Neuronal stem cell (in vitro differentiated cells): ENCODE results near the gene DNAJC18.
A peak's percentile ranks its signal among the peaks of the same experiment; 100 is the strongest.

Source experiments
- DNase-seq: peaks from one replicate; pipeline ENCODE4 v3.0.0-alpha.2; 2013; ENCODE audit warnings: low spot score
- H2AFZ ChIP-seq: one replicate; pipeline ENCODE4 v1.6.1; 2013; ENCODE audit warnings: mild to moderate bottlenecking, low read length, inconsistent platforms
- H2AK5ac ChIP-seq: 2 replicates; pipeline ENCODE4 v1.6.1; 2013; ENCODE audit warnings: low read depth, mild to moderate bottlenecking, inconsistent platforms, low read length, moderate library complexity, mixed read lengths
- H2BK120ac ChIP-seq: 2 replicates; pipeline ENCODE4 v1.6.1; 2013; ENCODE audit warnings: low read depth, mild to moderate bottlenecking, inconsistent platforms, low read length, moderate library complexity, mixed read lengths
- H2BK12ac ChIP-seq: one replicate; pipeline ENCODE4 v1.6.1; 2013; ENCODE audit warnings: low read length, inconsistent platforms
- H2BK15ac ChIP-seq: 2 replicates; pipeline ENCODE4 v1.6.1; 2013; ENCODE audit warnings: mild to moderate bottlenecking, low read length, inconsistent platforms, mixed read lengths
- H2BK5ac ChIP-seq: one replicate; pipeline ENCODE4 v1.6.1; 2013; ENCODE audit warnings: inconsistent platforms, mild to moderate bottlenecking, low read length, moderate library complexity
- H3K14ac ChIP-seq: one replicate; pipeline ENCODE4 v1.6.1; 2013; ENCODE audit warnings: low read length, inconsistent platforms
- H3K18ac ChIP-seq: 2 replicates; pipeline ENCODE4 v1.6.1; 2013; ENCODE audit warnings: low read length, inconsistent platforms
- H3K23ac ChIP-seq: 2 replicates; pipeline ENCODE4 v1.6.1; 2013; ENCODE audit warnings: low read depth, mild to moderate bottlenecking, mixed read lengths, low read length, inconsistent platforms; ENCODE audit not compliant: poor library complexity
- H3K27ac ChIP-seq: replicated peaks from 3 replicates; pipeline ENCODE4 v1.5.1; 2013; ENCODE audit warnings: low read length, inconsistent platforms
- H3K27me3 ChIP-seq, 3 experiments: 2 replicates each; pipeline ENCODE4 v1.6.1; 2013; ENCODE audit warnings: low read length in 3 of 3, mild to moderate bottlenecking in 2 of 3, inconsistent platforms in 1 of 3, low read depth in 1 of 3, mixed read lengths in 1 of 3, moderate library complexity in 1 of 3; ENCODE audit not compliant: control insufficient read depth in 3 of 3, insufficient read depth in 3 of 3
- H3K36me3 ChIP-seq, 2 donors: replicated peaks in 1 of 2; 2 replicates each; pipeline ENCODE4 v1.6.1; 2013; ENCODE audit warnings: low read length in 2 of 2; ENCODE audit not compliant: control insufficient read depth in 2 of 2, insufficient read depth in 2 of 2
- H3K4ac ChIP-seq: 2 replicates; pipeline ENCODE4 v1.6.1; 2013; ENCODE audit warnings: inconsistent platforms, mild to moderate bottlenecking, low read length, moderate library complexity
- H3K4me1 ChIP-seq, 2 donors: 1 replicate in 1 of 2; 2 replicates in 1 of 2; pipeline ENCODE4 v1.6.1; 2013; ENCODE audit warnings: low read length in 2 of 2, low read depth in 1 of 2; ENCODE audit not compliant: control insufficient read depth in 2 of 2, insufficient read depth in 1 of 2
- H3K4me2 ChIP-seq: one replicate; pipeline ENCODE4 v1.6.1; 2013; ENCODE audit warnings: mild to moderate bottlenecking, low read length, inconsistent platforms; ENCODE audit not compliant: insufficient read depth, poor library complexity, severe bottlenecking
- H3K4me3 ChIP-seq, 2 donors: 2 replicates each; pipeline ENCODE4 v1.5.1; 2013; ENCODE audit warnings: low read length in 2 of 2, mild to moderate bottlenecking in 2 of 2, inconsistent platforms in 1 of 2, moderate library complexity in 1 of 2
- H3K79me1 ChIP-seq: one replicate; pipeline ENCODE4 v1.6.1; 2013; ENCODE audit warnings: low read depth, mild to moderate bottlenecking, inconsistent platforms, low read length, moderate library complexity
- H3K9ac ChIP-seq: one replicate; pipeline ENCODE4 v1.6.1; 2013; ENCODE audit warnings: mild to moderate bottlenecking, low read depth, low read length, inconsistent platforms; ENCODE audit not compliant: poor library complexity
- H3K9me3 ChIP-seq, 2 donors: replicated peaks in 1 of 2; 2 replicates each; pipeline versions ENCODE3 to v1.6.1; 2013; ENCODE audit warnings: low read length in 2 of 2, mild to moderate bottlenecking in 2 of 2, inconsistent platforms in 1 of 2, low read depth in 1 of 2, mixed read lengths in 1 of 2, moderate library complexity in 1 of 2; ENCODE audit not compliant: control insufficient read depth in 2 of 2, insufficient read depth in 1 of 2
- H4K8ac ChIP-seq: one replicate; pipeline ENCODE4 v1.6.1; 2013; ENCODE audit warnings: low read depth, mild to moderate bottlenecking, inconsistent platforms, low read length, moderate library complexity
- H4K91ac ChIP-seq: one replicate; pipeline ENCODE4 v1.6.1; 2013; ENCODE audit warnings: low read length, low read depth, mild to moderate bottlenecking, inconsistent platforms; ENCODE audit not compliant: poor library complexity
- WGBS, 2 donors: extraction: QIAGEN DNeasy Blood & Tissue Kit; methylation state at CpG; one replicate each; pipeline ENCODE4 v1.1.7; 2013; ENCODE audit warnings: missing lambda C conversion rate in 2 of 2, mixed read lengths in 1 of 2; ENCODE audit not compliant: insufficient read length in 2 of 2, insufficient replicate concordance in 1 of 2; ENCODE audit errors: extremely low coverage in 2 of 2; 5-methylcytosine and 5-hydroxymethylcytosine counted together

Gene DNAJC18

DNA sequence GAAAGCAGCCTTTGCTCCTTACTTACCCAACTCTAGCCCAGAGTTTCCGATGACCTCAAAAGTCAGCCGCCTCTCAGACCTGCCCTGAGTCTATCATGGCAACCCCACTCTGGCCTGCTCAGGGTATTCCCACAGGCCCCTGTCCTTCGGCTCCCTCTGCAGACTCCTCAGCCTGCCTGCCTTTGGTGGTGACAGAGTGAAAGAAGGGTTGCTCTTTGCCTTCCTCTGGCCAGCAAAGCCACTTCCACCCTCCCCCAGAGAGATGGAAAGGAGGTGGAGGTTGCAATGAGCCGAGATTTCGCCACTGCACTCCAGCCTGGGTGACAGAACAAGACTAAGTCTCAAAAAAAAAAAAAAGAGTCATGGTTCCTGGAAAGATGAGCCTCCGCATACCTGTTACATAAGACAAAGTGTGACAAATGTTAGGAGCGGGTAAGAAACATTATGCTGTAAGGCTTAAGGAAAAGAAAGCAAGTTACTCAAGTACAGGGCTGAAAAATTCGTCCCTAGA, 29.2 kb upstream of the DNAJC18 start:
- no CpG with 5 or more reads among the region's 8 CpGs for WGBS, 2 donors
- H3K27ac ChIP-seq, result no peak overlapping the region

DNA sequence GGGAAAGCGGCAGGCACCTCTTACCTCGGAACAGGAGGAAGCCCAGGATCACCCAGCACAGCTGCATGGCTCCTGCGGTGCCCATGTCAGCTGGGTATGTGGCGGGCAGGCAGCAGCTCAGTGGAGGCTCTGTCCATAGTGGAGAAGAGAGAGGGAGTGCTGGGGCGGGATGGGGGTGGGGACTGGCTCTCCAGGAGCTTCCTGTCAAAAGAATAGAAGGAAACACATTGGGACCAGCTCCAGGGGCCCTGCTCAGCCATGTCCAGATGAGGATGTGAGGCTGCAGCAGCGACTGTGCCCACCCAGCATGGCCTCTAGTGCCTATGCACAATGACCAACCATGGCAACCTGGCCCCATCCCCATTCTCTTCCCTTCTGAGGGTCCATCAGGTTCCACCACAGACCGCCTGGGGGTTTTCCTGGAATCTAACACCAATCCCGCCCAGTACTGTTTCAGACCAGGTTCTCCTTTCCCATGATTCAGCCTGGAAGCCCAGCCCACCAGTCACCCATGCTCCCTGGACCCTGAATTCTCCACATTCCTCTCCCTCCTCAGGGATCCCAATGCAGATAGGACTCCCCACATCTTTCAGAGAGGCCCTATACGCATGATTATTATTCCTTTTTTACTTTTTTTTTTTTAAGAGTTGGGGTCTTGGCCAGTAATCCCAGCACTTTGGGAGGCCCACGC, 23.4 kb upstream of the DNAJC18 start, which contains the start of gene ECSCR:
ECSCR (minus strand) TSS at position 158 of the 691 bp plus-strand sequence; CDS start at position 85, 73 bp downstream.
- no CpG with 5 or more reads among the region's 10 CpGs for WGBS, 2 donors
- Histone ChIP-seq H3K4me1 (peaks cover 4 to 5% of the 10 kb centered on the region in 2 donors), H3K4me2 (no peak within 1 kb of the TSS), H3K4ac (no peak within 1 kb of the TSS), H3K9me3 (no peaks in the 10 kb centered on the region), H3K4me3 (no peak within 1 kb of the TSS), H3K18ac (peak within 1 kb of the TSS; percentile 86), H2AFZ (peak within 1 kb of the TSS; percentile 78), H2BK12ac (peak within 1 kb of the TSS; percentile 79), H4K8ac (peak within 1 kb of the TSS; percentile 77), H3K23ac (no peak within 1 kb of the TSS), H3K79me1 (no peaks in the 10 kb centered on the region), H2BK15ac (peak within 1 kb of the TSS; percentile 88), H2BK120ac (no peak within 1 kb of the TSS), H3K9ac (no peak within 1 kb of the TSS), H3K27ac (no peak within 1 kb of the TSS), H3K14ac (no peak within 1 kb of the TSS), H4K91ac (no peak within 1 kb of the TSS), H3K36me3 (no peaks in the 10 kb centered on the region), H2AK5ac (peak within 1 kb of the TSS; percentile 13), H2BK5ac (no peak within 1 kb of the TSS), H3K27me3 (no peaks in the 10 kb centered on the region)
- DNase-seq, result no peak

More for the DNA sequence above, 29.2 kb upstream of the DNAJC18 start:
- Histone ChIP-seq H3K4me3 (no peak overlapping the region), H2BK12ac (no peak overlapping the region), H3K4me2 (no peak overlapping the region), H3K36me3 (no peaks in the 10 kb centered on the region), H3K4ac (no peak overlapping the region), H2BK120ac (no peak overlapping the region), H3K4me1 (peaks cover 6 to 17% of the 10 kb centered on the region in 2 donors), H4K8ac (no peak overlapping the region), H3K18ac (peak overlapping the region; percentile 41), H2BK15ac (peak overlapping the region; percentile 49), H3K23ac (no peak overlapping the region), H4K91ac (no peak overlapping the region), H3K9ac (no peak overlapping the region), H3K14ac (no peak overlapping the region), H2AK5ac (no peak overlapping the region), H2AFZ (peak overlapping the region; percentile 9), H2BK5ac (no peak overlapping the region), H3K79me1 (no peaks in the 10 kb centered on the region), H3K9me3 (no peaks in the 10 kb centered on the region), H3K27me3 (peaks cover 0 to 10% (median 0%) of the 10 kb centered on the region in 3 experiments)
- no peak for DNase-seq

DNA sequence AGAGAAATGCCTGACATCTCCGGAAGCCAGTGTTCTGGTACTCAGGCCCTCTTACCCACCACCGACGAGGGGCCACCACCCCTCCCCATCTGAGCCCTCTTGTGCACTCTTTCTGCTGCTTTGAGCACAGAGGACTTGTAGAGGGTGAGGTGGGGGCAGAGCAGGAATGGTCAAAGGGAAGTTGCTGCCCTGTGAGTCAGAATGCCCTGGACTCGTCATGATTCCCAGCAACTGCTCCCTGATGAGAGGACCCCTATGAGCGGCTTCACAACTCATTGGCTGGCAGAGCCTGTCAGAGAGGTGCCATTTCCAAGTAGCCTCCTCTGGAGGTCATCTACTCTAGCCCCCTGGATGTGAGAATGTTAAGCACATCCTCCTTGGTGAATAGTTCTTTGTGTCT, 22.4 kb upstream of the DNAJC18 start:
- Histone ChIP-seq H2BK120ac (no peak overlapping the region), H3K36me3 (no peaks in the 10 kb centered on the region), H3K18ac (peak overlapping the region; percentile 45), H3K4ac (no peak overlapping the region), H3K23ac (no peak overlapping the region), H3K79me1 (no peaks in the 10 kb centered on the region), H2BK15ac (no peak overlapping the region), H3K4me3 (no peak overlapping the region), H3K14ac (no peak overlapping the region), H2BK12ac (no peak overlapping the region), H4K91ac (no peak overlapping the region), H2AFZ (peak overlapping the region; percentile 78), H3K9me3 (no peaks in the 10 kb centered on the region), H4K8ac (no peak overlapping the region), H3K4me2 (no peak overlapping the region), H3K4me1 (peaks cover 4 to 5% of the 10 kb centered on the region in 2 donors), H2BK5ac (no peak overlapping the region), H3K9ac (no peak overlapping the region), H3K27ac (no peak overlapping the region), H2AK5ac (no peak overlapping the region), H3K27me3 (peaks cover 0 to 4% (median 0%) of the 10 kb centered on the region in 3 experiments)
- DNase-seq, result no peak
- WGBS, 2 donors, result no CpG with 5 or more reads among the region's 5 CpGs

DNA sequence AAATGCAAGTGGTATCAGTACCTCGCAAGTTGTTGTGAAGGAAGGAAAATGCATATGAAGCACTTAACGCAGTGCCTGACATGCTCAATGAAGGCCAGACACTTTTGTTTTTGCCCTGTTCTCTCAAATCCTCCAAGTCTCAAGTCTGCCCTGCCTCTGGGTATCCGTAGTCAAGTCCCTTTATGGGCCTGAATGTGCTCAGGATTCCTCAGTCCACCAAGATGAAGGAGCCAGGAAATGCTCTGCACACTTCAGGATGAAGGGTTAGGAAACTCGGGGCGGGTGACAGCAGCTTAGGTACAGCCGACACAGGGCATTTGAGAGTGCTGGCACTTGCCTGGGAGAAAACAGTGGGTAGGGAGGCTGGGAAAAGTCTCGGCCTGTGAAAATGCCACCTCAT, 21.9 kb upstream of the DNAJC18 start:
- H3K79me1 ChIP-seq, result no peaks in the 10 kb centered on the region
- H2BK12ac ChIP-seq, result no peak overlapping the region
- no peak overlapping the region for H3K4me2 ChIP-seq
- no peaks in the 10 kb centered on the region for H3K9me3 ChIP-seq
- WGBS, 2 donors, result no CpG with 5 or more reads among the region's 7 CpGs
- H3K23ac ChIP-seq, result no peak overlapping the region
- H2AK5ac ChIP-seq, result no peak overlapping the region
- no peak overlapping the region for H2BK15ac ChIP-seq
- H4K8ac ChIP-seq, result no peak overlapping the region
- H3K27ac ChIP-seq, result no peak overlapping the region
- no peak overlapping the region for H3K9ac ChIP-seq
- no peak overlapping the region for H3K4ac ChIP-seq
- no peak overlapping the region for H3K18ac ChIP-seq
- no peak overlapping the region for H4K91ac ChIP-seq
- peaks cover 4 to 5% of the 10 kb centered on the region in 2 donors for H3K4me1 ChIP-seq
- H3K36me3 ChIP-seq, result no peaks in the 10 kb centered on the region
- H3K4me3 ChIP-seq, result no peak overlapping the region
- H2BK5ac ChIP-seq, result no peak overlapping the region
- DNase-seq, result no peak
- no peak overlapping the region for H3K14ac ChIP-seq
- peaks cover 0 to 4% (median 0%) of the 10 kb centered on the region in 3 experiments for H3K27me3 ChIP-seq
- no peak overlapping the region for H2BK120ac ChIP-seq
- H2AFZ ChIP-seq, result peak overlapping the region; percentile 30
